Measurements from ENCODE around the gene OR10H3.
"Not testable (repeated sequence)": the region's sequence is repeated elsewhere in the genome, so short reads cannot be mapped to it uniquely, and the experiment has no call there.

Gene OR10H3

GRCh38 chr19:15779756-15780476 is 42.1 kb downstream of the OR10H3 start:
- DNase-seq: no peak

GRCh38 chr19:15780610-15781418 is 43.0 kb downstream of the OR10H3 start:
- no peak for DNase-seq

GRCh38 chr19:15781661-15782060 is 43.9 kb downstream of the OR10H3 start:
- DNase-seq: no peak

GRCh38 chr19:15782211-15782610 is 44.4 kb downstream of the OR10H3 start:
- DNase-seq: no peak

- DNase-seq: not testable (repeated sequence)
These were observed 45.1 kb downstream of the OR10H3 start for GRCh38 chr19:15782896-15783295.

GRCh38 chr19:15787611-15788155 is 49.9 kb downstream of the OR10H3 start, which contains the start of gene OR10H5:
Gene OR10H5, plus strand, starts transcription at chr19:15787661. Its CDS starts 6,388 bp downstream, at chr19:15794049.
- DNase-seq: no peak

GRCh38 chr19:15788594-15789270 is 50.9 kb downstream of the OR10H3 start:
- DNase-seq: no peak

GRCh38 chr19:15790096-15790495 is 52.3 kb downstream of the OR10H3 start:
- DNase-seq: no peak
